ENCODE results near the gene DUS1L.
A peak's percentile ranks its signal among the peaks of the same experiment; 100 is the strongest.

DUS1L gene

GRCh38 chr17:82105882-82106687 is 40.5 kb upstream of the DUS1L start:
- in situ Hi-C loops (cut with HindIII; ENCODE audit: low pct_unique_long_range_greater_than_20kb, low sequenced_read_pairs), result no loop called here
- TF ChIP-seq JUND (IDR thresholded peaks at IDR 0.05; ENCODE audit: low read depth), result no peak
- DNase-seq (ENCODE audit: low read depth in 1 of 2, low spot score in 1 of 2), result peak; percentile 91 to 99

- in situ Hi-C loops (cut with HindIII; ENCODE audit: low pct_unique_long_range_greater_than_20kb, low sequenced_read_pairs), result no loop called here
- no peak for TF ChIP-seq JUND (IDR thresholded peaks at IDR 0.05; ENCODE audit: low read depth)
- no peak for DNase-seq (ENCODE audit: low read depth in 1 of 2, low spot score in 1 of 2)
Measured at GRCh38 chr17:82105417-82105881, 39.8 kb upstream of the DUS1L start.

GRCh38 chr17:82104797-82105416 is 39.3 kb upstream of the DUS1L start:
- in situ Hi-C loops (cut with HindIII; ENCODE audit: low pct_unique_long_range_greater_than_20kb, low sequenced_read_pairs), result no loop called here
- DNase-seq (ENCODE audit: low read depth in 1 of 2, low spot score in 1 of 2), result no peak
- no peak for TF ChIP-seq JUND (IDR thresholded peaks at IDR 0.05; ENCODE audit: low read depth)

GRCh38 chr17:82103553-82104451 is 38.2 kb upstream of the DUS1L start:
- peak; percentile 92 to 99 for DNase-seq (ENCODE audit: low read depth in 1 of 2, low spot score in 1 of 2)
- in situ Hi-C loops (cut with HindIII; ENCODE audit: low pct_unique_long_range_greater_than_20kb, low sequenced_read_pairs), result no loop called here
- 0 out of 2 replicates have a peak, but pooled peaks have one; percentile 62 for TF ChIP-seq JUND (IDR thresholded peaks at IDR 0.05; ENCODE audit: low read depth)

- in situ Hi-C loops (cut with HindIII; ENCODE audit: low pct_unique_long_range_greater_than_20kb, low sequenced_read_pairs), result no loop called here
- TF ChIP-seq JUND (IDR thresholded peaks at IDR 0.05; ENCODE audit: low read depth), result no peak
- DNase-seq (ENCODE audit: low read depth in 1 of 2, low spot score in 1 of 2), result peak in 1 of 2 experiments; percentile 72
Measured at GRCh38 chr17:82101767-82102679, 36.4 kb upstream of the DUS1L start.

- peak in 1 of 2 experiments; percentile 74 for DNase-seq (ENCODE audit: low read depth in 1 of 2, low spot score in 1 of 2)
- TF ChIP-seq JUND (IDR thresholded peaks at IDR 0.05; ENCODE audit: low read depth), result no peak
- in situ Hi-C loops (cut with HindIII; ENCODE audit: low pct_unique_long_range_greater_than_20kb, low sequenced_read_pairs), result no loop called here
Measured at GRCh38 chr17:82101301-82101715, 35.7 kb upstream of the DUS1L start.

- peak in 1 of 2 experiments; percentile 94 for DNase-seq (ENCODE audit: low read depth in 1 of 2, low spot score in 1 of 2)
- TF ChIP-seq JUND (IDR thresholded peaks at IDR 0.05; ENCODE audit: low read depth), result no peak
- in situ Hi-C loops (cut with HindIII; ENCODE audit: low pct_unique_long_range_greater_than_20kb, low sequenced_read_pairs), result no loop called here
Measured at GRCh38 chr17:82100502-82101298, 35.1 kb upstream of the DUS1L start.

- no peak for TF ChIP-seq JUND (IDR thresholded peaks at IDR 0.05; ENCODE audit: low read depth)
- in situ Hi-C loops (cut with HindIII; ENCODE audit: low pct_unique_long_range_greater_than_20kb, low sequenced_read_pairs), result no loop called here
- DNase-seq (ENCODE audit: low read depth in 1 of 2, low spot score in 1 of 2), result no peak
Measured at GRCh38 chr17:82098939-82099763, 33.5 kb upstream of the DUS1L start.

- TF ChIP-seq JUND (IDR thresholded peaks at IDR 0.05; ENCODE audit: low read depth), result no peak
- in situ Hi-C loops (cut with HindIII; ENCODE audit: low pct_unique_long_range_greater_than_20kb, low sequenced_read_pairs), result no loop called here
- DNase-seq (ENCODE audit: low read depth in 1 of 2, low spot score in 1 of 2), result peak; percentile 99 to 100
Measured at GRCh38 chr17:82098169-82098938, 32.8 kb upstream of the DUS1L start, which contains the start of gene FASN. Gene FASN, minus strand, starts transcription at chr17:82098236. Its CDS starts 1,791 bp downstream, at chr17:82096445.

- in situ Hi-C loops (cut with HindIII; ENCODE audit: low pct_unique_long_range_greater_than_20kb, low sequenced_read_pairs), result no loop called here
Measured at GRCh38 chr17:82097919-82098168, 32.2 kb upstream of the DUS1L start.

More at GRCh38 chr17:82097919-82098168, 32.2 kb upstream of the DUS1L start:
- no peak for TF ChIP-seq JUND (IDR thresholded peaks at IDR 0.05; ENCODE audit: low read depth)
- no peak for DNase-seq (ENCODE audit: low read depth in 1 of 2, low spot score in 1 of 2)

Measured in T47D (cell line).